T-helper 2 cell treated with Interferon-gamma antibody and Interleukin-4, amounts not matched to agents 5 μg/mL and 100 μg/mL, for 36 hours (primary cell): ENCODE data around the gene FZR1.
A peak's percentile ranks its signal among the peaks of the same experiment; 100 is the strongest.

ENCODE experiments used
- DNase-seq: peaks from one replicate; pipeline ENCODE4 v3.0.0; 2021; ENCODE audit warnings: low spot score
- H3K27ac Mint-ChIP-seq: one replicate; pipeline ENCODE4 v1.8.0; 2021; ENCODE audit warnings: mild to moderate bottlenecking, mixed read lengths
- H3K27me3 Mint-ChIP-seq: one replicate; pipeline ENCODE4 v1.8.0; 2021; ENCODE audit warnings: low read depth, mixed read lengths
- H3K36me3 Mint-ChIP-seq: one replicate; pipeline ENCODE4 v1.8.0; 2021; ENCODE audit warnings: low read depth, mixed read lengths
- H3K4me1 Mint-ChIP-seq: one replicate; pipeline ENCODE4 v1.8.0; 2021; ENCODE audit warnings: low read depth, mixed read lengths
- H3K4me3 Mint-ChIP-seq: one replicate; pipeline ENCODE4 v1.8.0; 2022; ENCODE audit warnings: mild to moderate bottlenecking, moderate library complexity, mixed read lengths
- H3K9me3 Mint-ChIP-seq: one replicate; pipeline ENCODE4 v1.8.0; 2021; ENCODE audit warnings: mixed read lengths

The FZR1 gene

DNA sequence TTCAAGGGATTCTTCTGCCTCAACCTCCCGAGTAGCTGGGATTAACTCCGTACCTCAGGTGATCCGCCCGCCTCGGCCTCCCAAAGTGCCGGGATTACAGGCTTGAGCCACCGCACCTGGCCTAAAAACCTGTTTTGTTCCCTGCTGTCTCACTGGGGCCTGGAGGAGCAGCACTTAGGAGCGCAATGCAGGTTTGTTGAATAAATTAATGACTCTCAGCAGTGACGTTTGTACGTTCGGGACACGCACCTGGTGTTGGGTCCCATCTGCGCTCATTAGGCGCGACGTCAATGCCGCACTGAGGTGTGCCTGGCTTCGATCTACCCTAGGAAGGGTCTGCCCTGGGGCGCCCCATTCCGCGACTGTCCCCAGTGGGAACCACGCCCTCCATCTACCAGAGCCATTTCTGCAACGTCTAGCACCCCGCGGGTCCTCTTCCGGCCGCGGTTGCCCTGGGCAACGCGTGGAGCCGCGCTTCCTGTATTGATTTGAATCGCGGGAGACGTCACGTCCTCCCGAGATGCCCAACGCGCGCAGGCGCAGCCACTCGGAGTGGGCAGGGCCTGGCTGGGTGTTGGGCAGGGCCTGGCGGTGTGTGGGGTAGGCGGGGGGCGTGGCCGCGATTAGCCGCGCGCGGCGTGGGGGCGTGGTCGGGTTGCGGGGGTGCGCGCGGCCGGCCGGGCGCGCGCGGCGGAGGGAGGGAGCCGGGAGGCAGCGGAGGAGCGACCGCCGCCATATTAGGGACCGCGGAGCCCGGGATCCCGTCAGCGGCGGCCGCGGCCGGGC is at the start of gene FZR1:
Gene FZR1, plus strand, starts transcription at position 714 of the 786 bp plus-strand sequence. CDS start 16,679 bp downstream, outside the sequence.
- Mint-ChIP-seq H3K27ac (peak within 1 kb of the TSS; percentile 95), H3K4me1 (peaks cover 30% of the 10 kb centered on the region), H3K4me3 (peak within 1 kb of the TSS; percentile 95), H3K36me3 (peaks cover 28% of the 10 kb centered on the region), H3K9me3 (no peaks in the 10 kb centered on the region), H3K27me3 (no peaks in the 10 kb centered on the region)
- peak; percentile 100 for DNase-seq

DNA sequence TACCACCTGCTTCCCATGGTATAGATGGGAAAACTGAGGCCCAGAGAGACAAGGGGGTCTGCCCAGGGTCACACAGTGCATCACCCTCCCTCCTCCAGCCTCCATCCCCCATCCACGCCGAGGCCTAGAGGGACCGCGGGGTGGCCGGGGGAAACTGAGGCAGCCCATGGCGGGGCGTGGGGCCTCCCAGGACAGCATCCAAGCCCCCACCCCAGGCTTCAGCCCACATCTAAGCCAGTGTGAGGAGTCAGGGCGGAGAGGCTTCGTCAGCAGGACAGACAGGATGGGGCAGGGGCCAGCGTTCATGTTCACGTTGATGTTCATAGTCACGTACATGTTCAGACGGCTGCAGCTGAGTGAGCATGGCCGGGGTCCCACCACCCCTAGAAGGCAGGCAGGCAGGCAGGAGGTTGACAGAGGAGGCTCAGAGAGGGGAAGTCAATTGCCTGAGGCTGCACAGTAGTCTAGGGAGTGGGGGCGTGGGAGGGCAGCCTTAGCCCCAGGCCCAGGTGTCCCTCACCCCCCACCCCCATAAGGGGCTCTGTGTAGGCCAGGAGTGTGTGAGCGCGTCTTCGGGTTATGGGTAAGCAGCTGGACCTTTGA is 49.1 kb upstream of the FZR1 start:
- no peak overlapping the region for H3K27ac Mint-ChIP-seq
- no peak for DNase-seq
- no peaks in the 10 kb centered on the region for H3K9me3 Mint-ChIP-seq
- no peaks in the 10 kb centered on the region for H3K27me3 Mint-ChIP-seq
- no peaks in the 10 kb centered on the region for H3K4me1 Mint-ChIP-seq
- H3K36me3 Mint-ChIP-seq, result no peaks in the 10 kb centered on the region
- no peak overlapping the region for H3K4me3 Mint-ChIP-seq

DNA sequence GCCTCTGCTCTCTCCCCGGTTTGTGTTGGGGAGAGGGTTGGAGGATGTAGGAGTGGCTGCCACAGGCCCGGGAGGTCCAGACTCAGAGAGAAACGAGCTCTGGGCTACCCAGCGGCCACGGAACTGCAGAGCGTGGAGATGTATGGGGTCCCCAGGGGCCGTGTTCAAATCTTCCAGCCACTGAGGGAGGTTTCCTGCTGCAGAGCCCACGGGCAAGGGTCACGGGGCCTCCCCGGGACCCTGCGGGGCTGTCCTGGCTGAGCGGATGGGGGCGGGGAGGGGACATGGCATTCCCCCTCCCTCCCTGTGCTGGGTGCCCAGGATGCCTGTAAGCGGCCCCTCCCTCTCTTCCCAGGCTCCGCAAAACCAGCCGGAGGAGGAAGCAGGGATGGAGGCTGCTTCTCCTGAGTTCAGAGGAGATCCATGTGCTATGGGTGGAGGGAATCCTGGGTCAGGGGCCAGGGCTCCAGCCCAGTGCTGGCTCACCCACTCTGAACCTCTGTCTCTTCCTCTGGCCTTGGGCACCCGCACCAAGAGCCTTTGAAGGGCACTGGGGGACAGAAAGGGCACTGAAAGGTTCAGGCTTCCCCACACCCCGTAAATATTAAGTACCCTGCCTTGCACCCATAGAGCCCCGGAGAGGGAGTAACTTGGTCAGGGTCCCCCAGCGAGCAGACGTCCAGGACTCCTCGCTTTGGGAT is 48.4 kb upstream of the FZR1 start:
- no peaks in the 10 kb centered on the region for H3K4me1 Mint-ChIP-seq
- no peak overlapping the region for H3K27ac Mint-ChIP-seq
- DNase-seq, result no peak
- H3K36me3 Mint-ChIP-seq, result no peaks in the 10 kb centered on the region
- no peaks in the 10 kb centered on the region for H3K9me3 Mint-ChIP-seq
- H3K4me3 Mint-ChIP-seq, result no peak overlapping the region
- H3K27me3 Mint-ChIP-seq, result no peaks in the 10 kb centered on the region

DNA sequence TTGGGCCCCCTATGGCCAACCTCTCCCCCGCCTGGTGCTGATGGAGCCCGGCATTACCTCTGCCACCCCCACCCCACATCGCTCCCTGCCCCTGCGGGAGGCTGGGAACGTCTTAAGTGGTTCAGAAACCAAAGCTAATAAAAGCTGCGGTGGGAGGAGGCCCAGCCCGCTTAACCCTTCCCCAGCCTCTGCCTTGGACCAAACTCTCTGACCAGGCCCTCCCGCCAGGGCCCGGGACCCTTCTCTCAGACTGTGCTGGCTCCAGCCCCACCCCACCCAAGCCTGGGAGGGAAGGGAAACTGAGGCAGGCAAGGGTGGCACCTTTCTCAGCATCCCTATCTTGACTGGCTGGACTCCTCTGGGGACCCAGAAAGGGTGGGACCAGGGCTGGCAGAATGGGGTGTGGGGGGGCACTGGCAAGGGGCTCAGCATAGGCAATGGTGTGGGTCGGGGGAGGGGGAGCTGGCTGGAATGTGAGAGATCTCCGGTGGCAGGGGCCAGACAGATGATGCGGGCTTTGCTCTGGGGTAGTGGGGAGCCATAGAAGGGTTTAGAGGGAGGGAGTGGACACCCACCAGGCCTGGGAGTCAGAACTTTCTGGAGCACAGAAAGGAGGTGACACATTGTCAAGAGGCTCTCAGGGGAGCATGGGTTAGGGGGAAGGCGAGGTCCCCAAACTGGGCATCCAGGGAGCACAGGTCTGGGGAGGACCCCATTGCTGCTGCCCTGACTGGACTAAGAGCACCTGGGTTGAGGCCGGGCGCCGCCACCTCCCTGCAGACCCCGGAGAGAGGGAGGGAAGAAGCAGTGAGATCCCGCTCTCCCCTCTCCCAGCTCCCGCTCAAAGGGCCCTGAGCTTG is 47.7 kb upstream of the FZR1 start:
- Mint-ChIP-seq H3K36me3 (no peaks in the 10 kb centered on the region), H3K9me3 (no peaks in the 10 kb centered on the region), H3K27ac (no peak overlapping the region), H3K4me1 (no peaks in the 10 kb centered on the region), H3K27me3 (no peaks in the 10 kb centered on the region), H3K4me3 (no peak overlapping the region)
- no peak for DNase-seq

DNA sequence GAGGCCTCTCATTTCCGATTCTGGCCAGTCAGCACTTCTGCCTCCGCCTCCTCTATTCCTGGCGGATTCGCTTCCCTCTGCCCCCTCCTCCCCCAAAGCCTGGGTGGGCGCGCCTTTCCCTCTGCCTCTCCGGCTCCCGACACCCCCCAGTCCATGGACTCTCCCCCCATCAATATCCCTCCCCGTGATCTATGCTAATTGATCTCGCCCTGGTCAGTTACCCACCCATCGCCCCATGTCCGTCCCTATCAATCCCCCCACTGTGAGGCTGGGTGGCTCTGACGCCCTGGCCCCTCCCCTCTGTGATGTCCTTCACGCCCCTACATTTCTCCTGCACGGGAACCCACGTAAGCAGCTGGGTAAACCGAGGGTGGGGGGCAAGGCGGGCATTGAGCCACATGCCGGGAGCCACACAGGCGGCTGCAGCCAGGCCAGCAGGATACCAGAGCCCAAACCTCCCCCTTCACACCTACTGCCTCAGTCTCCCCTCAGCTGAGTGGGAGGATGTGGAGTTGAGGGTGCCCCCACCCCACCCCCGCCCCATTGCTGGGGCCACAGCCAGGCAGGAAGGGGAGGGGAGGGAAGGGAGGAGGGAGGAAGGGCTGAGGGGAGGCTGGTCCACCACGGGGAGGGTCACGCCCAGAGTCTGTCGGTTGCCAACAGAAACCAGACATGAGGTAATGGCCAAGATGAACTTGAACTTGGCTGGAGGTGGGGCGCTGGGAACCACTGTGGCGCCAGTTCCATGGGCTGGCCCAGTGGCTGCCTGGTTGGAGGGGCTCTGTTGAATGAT is 46.8 kb upstream of the FZR1 start:
- Mint-ChIP-seq H3K4me1 (no peaks in the 10 kb centered on the region), H3K27me3 (no peaks in the 10 kb centered on the region), H3K36me3 (no peaks in the 10 kb centered on the region), H3K4me3 (no peak overlapping the region), H3K9me3 (no peaks in the 10 kb centered on the region), H3K27ac (no peak overlapping the region)
- no peak for DNase-seq

DNA sequence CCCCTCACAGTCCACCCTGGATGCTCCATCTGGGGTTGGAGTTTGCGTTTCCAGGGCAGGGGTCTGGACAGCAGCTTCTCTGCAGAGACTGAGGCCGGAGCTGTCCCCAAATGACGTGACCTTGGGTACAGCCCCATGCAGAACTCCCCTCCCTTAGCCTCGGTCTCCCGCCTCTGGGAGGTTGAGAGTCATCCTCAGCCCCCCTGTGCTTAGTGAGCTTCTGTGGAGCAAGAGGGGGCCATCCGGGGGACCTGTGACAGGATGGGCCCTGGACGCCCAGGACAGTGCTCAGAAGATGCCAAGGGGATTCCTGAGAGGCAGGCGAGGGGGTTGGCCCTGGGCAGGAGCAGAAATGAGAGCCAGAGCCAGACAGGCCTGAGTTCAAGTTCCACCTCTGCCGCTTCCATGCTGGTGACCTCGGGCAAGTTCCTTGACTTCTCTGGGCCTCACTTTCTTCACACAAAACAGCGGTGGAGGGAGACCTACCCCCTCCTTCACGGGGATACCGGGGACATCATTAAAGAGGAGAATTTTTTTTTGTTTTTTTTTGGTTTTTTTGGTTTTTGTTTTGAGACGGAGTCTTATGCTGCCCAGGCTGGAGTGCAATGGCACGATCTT is 46.0 kb upstream of the FZR1 start:
- no peak for DNase-seq
- Mint-ChIP-seq H3K9me3 (no peaks in the 10 kb centered on the region), H3K27ac (no peak overlapping the region), H3K4me1 (no peaks in the 10 kb centered on the region), H3K4me3 (no peak overlapping the region), H3K27me3 (no peaks in the 10 kb centered on the region), H3K36me3 (no peaks in the 10 kb centered on the region)

DNA sequence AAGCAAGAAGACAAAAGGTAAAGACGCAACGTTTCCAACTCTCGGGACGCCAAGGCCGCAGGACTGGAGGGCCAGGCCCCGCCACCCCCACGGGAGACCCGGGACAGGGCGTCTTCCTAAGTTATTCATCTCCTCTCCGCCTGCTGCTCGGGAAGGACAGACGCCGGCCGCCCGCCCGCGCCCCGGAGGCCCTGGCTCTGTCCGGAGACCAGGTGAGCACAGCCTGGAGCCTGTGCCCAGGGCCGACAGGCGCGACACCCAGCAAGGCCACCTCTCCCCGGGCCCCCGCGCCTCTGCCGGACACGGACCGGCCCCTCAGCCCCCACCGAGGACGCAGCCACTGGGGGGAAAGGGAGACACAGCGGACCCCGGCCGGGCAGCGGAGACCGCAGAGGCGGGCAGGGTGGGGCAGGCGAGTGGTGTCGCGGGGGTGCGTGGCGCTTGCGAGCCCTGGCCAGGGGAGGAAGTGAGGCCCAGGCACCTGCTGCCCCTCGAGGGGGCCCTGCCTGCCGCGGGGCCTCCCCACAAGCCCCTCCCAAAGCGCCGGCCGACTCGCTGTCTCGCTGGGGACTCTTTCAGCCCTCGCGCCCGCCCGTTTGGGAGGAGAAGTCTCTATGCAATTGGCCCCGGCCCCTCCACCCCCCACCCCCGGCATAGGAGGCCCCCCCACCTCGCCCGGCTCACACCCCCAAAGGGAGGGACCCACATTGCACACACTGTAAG is 43.0 kb upstream of the FZR1 start:
- H3K4me1 Mint-ChIP-seq, result no peaks in the 10 kb centered on the region
- no peaks in the 10 kb centered on the region for H3K27me3 Mint-ChIP-seq
- no peak for DNase-seq
- H3K4me3 Mint-ChIP-seq, result no peak overlapping the region
- H3K27ac Mint-ChIP-seq, result no peak overlapping the region
- H3K9me3 Mint-ChIP-seq, result peaks cover 3% of the 10 kb centered on the region
- H3K36me3 Mint-ChIP-seq, result no peaks in the 10 kb centered on the region

DNA sequence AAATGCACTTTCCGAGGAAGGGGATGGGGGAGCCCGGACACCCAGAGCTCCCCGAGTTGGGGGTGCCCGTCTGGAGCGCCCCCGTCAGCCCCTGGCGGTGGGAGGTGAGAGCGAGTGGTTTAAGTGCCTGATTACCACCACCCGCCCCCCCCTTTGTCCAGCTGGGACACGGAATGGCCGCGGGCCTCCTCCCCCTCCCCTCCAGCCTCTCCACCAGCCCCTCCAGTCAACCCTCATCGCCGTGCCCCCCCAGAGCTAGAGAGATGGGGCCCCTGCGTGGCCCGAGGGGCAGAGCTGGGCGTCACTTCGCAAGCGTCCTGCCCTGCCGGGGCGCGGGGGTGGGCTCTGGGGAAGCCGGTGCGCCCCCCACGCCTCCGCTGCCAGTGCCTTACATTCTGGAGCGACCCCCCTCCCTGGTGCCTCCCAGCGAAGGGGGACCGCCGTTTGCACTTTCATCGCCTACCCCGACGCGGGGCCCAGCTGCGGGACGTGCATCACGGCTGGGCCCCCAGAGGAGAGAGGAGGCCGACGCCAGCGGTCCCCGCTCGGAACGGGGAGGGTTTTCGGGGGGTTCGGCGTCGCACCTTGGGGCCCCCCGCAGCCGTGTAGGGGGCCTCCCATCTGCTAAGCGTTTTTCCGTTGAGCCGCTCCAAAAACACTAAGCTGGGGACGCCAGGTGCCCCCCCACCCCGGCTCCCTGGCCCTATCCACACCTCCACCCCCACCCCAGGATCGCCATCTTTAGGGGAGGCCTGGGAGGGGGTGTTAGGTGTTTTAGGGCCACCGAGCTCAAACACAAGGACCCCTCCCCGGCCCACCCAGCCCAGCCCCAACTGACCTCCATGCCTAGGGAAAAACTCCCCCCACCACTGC is 42.2 kb upstream of the FZR1 start:
- Mint-ChIP-seq H3K9me3 (peaks cover 3% of the 10 kb centered on the region), H3K36me3 (no peaks in the 10 kb centered on the region)

DNA sequence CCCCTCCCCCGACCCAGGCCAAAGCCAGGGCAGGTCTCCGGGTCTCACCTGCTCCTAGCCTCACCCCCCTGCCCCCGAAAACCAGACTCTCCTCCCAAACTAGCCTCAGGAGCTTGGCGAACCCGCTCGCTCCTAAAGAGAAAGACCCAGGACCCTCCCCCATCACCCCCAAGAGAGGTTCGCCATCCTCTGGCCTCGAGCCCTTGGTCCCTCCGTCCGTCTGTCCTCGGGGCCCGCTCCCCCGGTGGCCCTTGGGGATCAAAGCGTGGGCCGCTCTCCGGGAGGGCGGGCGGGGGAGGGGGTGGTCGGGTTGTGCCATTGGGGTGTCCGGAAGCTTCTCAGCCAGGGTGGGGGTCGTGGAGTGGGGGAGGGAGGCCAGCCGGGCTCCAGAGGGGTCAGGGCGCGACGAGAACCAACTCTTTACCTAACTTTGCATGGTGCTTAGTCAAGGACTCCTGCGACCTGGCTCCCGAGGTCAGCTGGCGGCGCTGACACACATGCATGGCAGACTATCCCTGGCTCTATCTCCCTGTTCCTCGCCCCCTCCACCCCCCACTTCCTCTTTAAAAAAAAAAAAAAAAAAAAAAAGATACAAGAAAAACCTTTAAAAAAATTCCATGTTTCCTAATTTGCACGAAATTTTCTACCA is 41.4 kb upstream of the FZR1 start:
- no peak overlapping the region for H3K27ac Mint-ChIP-seq
- no peak for DNase-seq
- H3K4me3 Mint-ChIP-seq, result no peak overlapping the region
- H3K9me3 Mint-ChIP-seq, result peaks cover 3% of the 10 kb centered on the region
- no peaks in the 10 kb centered on the region for H3K4me1 Mint-ChIP-seq
- H3K36me3 Mint-ChIP-seq, result no peaks in the 10 kb centered on the region
- no peaks in the 10 kb centered on the region for H3K27me3 Mint-ChIP-seq

More for the DNA sequence above, 42.2 kb upstream of the FZR1 start:
- no peak for DNase-seq
- Mint-ChIP-seq H3K27ac (no peak overlapping the region), H3K4me3 (no peak overlapping the region), H3K27me3 (no peaks in the 10 kb centered on the region), H3K4me1 (no peaks in the 10 kb centered on the region)

DNA sequence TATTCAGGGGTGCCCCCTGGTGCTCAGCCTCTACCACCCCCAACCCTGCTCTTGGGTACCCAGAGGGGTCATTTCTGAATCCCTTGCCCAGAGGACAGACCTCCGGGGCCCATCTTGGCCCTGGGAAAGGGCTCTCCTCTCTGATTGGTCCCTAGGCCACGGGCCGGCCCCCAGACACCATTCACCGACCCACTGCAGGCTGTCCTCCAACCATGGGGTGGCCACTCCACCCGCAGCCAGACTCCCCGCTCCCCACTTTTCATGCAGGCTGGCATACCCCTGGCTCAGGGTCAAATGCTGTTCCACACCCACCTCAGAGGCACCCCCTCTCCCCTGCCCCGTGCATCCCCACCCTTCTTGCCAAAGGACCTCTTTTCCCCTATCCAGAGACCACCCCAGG is 40.6 kb upstream of the FZR1 start:
- no peaks in the 10 kb centered on the region for H3K27me3 Mint-ChIP-seq
- H3K9me3 Mint-ChIP-seq, result peaks cover 3% of the 10 kb centered on the region
- H3K27ac Mint-ChIP-seq, result no peak overlapping the region
- DNase-seq, result no peak
- H3K36me3 Mint-ChIP-seq, result no peaks in the 10 kb centered on the region
- H3K4me3 Mint-ChIP-seq, result no peak overlapping the region
- no peaks in the 10 kb centered on the region for H3K4me1 Mint-ChIP-seq

DNA sequence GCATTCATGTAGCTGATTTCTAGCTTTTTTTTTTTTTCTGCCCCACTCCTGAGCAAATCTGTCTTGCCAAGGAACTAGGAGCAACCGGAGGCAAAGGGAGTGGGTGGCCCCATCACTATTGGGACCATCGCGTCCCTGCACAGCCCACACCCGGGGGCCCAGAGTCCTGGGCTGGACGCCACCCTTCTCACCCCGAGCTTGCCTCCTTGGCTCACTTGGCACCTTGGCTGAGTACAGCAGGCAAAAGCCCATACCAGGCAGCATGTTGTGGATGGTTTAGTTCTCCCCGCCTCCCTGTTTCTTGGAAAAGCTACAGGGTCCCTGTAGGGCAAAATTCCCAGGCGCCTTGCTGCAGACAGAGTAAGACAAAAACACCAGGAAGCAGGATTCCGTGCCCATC is 39.5 kb upstream of the FZR1 start:
- Mint-ChIP-seq H3K27me3 (no peaks in the 10 kb centered on the region), H3K4me1 (no peaks in the 10 kb centered on the region), H3K27ac (no peak overlapping the region), H3K9me3 (peaks cover 3% of the 10 kb centered on the region), H3K4me3 (no peak overlapping the region), H3K36me3 (no peaks in the 10 kb centered on the region)
- no peak for DNase-seq
